Stimulated activated CD4-positive, alpha-beta T cell treated with anti-CD3 and anti-CD28 coated beads, Interleukin-12 subunit alpha, Interleukin-12 subunit beta, amount 100 ng/mL, for 48 hours (primary cell): Measurements from ENCODE around the gene TCERG1L.

Experiments
- DNase-seq, 3 donors: peaks; one replicate each; pipeline ENCODE4 v3.0.0-alpha.2; 2020; ENCODE audit warnings: low read depth in 2 of 3, low spot score in 1 of 3

TCERG1L gene

DNA sequence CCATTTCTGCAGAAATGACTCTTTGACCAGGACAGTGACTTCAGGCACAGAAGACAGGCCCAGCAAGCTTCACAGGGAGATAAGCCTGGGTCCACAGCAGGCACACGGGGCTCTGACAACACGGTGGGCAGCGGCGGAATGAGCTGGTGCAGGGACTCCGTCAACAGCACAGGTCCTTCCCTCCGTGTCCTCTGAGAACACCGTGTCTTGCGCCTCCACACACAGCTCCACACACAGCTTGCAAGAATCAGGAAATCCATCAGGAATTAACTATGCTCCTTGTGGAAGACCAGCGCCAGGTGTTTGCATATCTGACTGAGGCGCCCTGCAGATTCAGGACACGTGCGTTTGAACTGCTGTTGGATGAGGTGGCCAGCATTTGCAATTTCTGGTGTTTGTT lies 39.6 kb downstream of the TCERG1L start:
- no peak for DNase-seq

DNA sequence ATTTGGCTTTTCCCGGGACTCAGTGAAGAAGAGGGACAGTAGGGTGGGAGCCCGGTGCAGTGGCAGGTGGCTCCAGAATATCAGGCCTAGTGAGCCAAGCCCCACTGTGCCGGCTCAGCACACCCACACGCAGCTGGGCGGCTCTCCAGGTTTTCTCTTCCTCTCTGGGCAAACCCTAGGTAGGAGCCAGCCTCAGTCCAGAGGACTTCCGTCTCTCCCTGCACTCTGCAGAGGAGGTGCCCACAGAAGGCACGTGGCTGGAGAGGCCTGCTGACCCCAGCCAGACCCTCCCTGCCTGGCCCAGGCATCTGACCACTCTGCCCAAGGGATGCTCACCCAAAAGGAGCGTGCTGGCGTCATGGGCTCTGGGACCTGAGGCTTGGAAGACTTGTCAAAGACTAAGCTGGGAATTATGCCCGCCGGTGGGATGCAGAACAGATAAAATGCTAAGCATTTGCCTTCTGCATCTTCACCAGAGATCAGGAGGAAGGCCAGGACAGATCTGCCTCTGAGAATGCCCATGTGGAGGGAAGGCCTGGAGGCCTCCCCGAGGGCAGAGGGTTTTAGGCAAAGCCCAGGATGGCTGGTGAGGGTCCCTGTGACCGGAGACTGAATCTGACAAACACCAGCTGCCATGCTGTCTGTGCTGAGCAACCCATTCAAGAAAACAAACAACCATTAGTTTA lies 40.2 kb downstream of the TCERG1L start:
- no peak for DNase-seq

DNA sequence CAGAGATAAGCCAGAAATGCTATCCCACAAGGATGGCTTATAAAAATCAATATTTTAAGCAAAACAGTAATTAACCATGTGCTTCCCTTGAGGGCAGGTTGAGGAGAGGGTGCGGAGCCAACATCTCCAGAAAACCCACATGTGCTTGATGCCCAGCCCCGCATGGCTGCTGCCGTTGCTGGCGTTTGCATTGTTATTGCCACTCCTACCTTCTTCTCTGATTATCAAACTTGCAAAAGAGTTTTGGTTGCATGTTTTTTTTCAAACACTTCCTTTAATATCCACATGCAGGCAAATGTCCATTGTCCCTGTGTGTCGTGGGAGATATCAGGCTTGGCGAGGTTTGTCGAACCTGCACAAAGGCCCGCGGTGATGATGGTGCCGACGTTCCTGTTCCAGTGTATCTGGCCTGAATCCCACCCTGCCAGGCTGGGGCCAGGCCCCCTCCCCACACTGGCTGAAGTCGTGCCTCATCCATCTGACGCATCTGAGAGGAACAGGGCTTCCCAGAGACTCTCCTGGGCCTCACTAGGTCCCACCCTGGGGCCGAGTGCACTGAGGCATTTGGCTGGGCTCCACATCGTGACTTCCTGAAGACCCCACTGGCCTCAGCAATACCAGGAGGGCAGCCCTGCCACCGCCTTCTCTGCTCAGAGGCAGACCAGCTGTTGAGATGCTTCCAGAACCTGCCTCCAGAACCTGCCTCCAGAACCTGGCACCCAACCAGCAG lies 40.9 kb downstream of the TCERG1L start:
- DNase-seq: no peak

DNA sequence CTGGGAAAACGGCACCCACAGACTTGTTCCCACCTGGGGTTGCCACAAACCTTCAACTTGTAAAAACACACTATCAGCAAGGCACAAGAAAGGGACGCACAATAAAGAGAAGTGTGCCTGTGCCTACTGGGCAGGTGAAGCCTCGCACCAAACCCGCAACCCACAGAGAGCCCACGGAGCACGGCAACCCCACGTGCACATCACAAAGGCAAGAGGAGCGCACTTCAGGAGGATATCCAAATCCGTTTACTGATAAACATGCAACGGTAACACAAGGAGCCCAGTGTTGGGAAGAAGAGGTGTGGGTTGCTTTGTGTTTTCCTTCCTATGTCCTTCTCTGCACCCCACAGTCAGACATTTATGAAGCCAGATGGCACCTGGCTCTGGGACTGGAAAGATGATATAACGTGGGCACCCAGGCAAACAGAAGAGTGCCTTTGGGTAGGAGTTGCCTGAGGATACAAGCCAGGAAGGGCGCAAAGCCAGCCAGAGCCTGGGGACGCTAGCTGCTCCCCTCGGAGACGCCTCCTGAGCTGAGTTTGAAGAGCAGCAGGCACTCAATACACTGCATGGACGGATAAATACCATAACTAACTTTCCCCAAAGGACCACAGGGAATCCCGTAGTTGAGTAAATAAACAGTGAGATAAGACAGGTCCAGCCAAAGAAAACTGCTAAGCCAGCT lies 41.6 kb downstream of the TCERG1L start:
- DNase-seq: no peak

DNA sequence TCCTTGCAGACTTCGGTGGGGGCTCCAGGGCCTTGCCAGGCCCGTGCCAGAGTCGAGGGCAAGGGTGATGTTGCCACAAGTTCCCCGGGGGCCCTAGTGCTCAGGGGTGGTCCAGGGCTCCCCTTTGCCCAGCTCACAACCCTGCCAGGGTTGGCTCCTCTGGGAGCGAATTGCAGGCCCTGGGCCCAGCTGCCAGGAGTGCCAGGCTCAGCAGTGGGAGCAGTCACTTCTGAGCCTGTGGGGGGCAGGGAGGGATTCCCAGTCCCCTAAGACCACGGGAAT lies 43.8 kb downstream of the TCERG1L start:
- DNase-seq: no peak

DNA sequence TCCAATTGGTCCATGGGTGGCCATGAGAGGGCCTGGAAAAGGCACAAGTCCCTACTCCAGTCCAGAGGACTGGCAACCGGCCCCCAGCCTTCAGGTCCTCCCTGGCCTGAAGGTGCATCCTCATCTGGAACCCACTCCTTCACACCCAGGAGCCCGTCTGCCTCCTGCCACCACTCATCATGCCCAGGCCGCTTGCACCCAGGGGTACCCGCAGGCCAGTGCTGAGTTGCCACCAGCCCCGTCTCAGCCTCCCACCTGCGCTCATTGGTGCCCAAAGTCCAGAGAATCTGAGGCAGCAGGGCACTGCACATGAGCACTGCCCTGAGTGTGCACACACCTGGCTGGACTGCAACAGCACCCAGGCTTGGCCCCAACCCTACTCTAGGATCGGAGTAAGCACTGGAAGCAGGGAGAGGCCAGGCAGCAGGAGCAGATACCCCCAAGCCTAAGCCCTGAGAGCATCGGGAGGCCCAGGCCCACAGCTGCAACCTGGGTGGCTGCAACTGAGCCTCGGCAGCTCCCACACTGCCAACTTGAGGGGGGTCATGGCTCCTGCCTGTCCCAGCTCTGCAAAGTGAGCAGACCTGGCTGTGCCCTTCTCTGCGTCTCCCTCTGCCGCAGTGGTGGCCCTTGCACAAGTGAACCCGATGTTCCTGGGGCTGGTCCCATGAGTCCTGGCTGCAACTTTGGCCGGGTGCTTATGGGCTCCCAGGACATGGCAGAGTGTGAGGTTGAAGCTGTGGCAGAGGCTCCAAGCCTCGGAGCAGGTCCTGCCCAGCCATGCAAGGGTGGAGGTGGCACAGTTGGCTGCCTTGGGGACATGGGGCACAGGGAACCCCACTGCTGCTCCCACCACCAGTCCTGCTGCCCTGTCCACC lies 44.3 kb downstream of the TCERG1L start:
- DNase-seq: no peak

DNA sequence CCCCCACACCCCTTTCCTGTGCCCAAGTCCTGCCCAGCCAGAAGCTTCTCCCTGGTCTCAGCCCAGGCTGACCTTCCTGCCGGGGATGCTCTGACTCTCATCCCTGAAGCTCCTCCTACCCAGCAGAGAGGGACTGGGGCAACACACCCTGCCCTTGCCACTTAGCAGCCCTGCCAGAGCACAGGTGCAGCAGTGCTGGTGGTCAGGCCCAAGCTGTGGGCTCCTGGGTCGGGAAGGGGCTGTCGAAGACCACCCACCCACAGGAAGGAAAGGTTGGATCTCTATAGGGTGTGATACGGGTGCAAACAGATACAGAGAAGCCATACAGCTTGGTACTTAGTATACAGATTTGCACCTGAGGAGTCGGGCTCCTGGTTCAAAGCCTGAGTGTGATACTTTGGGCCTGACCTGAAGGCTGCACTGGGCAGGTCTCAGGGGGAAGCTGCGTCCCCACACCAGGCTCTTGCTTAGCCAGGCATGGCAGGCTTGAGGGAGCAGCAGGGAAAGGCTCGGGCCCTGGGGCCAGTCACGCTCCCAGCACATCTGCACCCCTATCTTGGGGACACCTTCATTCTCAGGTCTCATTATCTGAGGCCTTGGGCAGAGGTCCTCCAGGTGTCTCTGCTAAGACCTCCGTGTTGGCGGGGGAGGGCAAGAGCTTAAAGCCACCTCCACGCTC lies 47.3 kb downstream of the TCERG1L start:
- DNase-seq: no peak

DNA sequence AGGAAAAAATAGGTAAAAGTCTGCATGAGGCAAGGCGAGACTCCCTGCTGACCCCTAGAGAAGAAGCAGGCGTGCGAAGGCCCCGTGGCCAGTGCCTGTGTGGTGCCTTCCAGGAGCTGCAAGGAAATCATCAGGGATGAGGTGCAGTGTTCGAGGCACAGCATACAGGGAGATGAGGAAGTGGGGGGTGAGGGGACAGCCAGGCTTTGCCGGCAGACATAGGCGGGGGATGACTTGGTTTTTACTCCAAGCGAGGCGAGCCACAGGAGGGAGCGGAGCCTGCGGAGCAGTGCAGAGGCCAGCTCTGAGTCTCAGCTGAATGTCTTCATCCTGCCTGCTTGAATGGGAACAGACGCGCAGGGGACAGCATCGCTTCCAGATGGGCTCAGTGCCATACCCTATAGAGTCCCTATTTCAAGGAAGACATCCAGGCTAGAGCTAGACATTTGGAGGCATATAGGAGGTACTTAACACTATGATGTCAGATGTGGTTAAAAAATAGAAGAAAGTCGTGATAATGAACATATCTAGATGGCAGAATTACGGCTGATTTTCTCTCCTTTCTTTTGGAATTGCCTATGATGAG lies 49.5 kb downstream of the TCERG1L start:
- DNase-seq: no peak

DNA sequence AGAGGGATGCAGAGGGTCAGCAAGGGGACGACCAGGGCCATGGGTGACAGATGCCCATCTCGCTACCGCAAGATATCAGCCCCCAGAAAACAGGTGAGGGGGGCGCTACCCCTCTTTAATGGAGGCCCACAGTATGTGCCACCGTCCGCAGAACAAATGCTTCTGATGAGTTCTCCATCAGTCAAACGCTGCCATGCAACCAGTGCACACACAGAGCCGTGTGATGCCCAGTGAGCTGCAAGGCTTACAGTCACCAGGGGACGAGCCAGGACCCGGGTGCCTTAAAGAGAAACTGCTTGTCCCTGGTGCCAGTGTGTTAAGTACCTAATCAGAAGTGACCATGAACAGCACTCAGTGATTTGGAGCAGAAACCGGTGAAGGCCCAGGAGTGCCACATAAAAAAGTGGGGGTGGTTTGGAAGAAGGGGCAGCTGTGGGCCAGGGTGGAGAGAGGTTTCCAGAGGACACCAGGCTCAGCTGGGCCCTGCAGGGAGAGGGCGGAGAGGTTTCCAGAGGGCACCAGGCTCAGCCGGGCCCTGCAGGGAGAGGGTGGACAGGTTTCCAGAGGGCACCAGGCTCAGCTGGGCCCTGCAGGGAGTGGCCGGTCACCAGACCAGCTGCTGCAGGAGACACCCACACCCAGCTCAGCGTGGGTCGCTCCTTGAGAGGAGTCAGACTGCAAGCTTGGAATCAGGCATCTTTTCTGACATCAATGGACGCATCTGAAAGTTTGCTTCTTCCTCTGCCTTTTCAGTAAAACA lies 50.9 kb downstream of the TCERG1L start:
- no peak for DNase-seq

DNA sequence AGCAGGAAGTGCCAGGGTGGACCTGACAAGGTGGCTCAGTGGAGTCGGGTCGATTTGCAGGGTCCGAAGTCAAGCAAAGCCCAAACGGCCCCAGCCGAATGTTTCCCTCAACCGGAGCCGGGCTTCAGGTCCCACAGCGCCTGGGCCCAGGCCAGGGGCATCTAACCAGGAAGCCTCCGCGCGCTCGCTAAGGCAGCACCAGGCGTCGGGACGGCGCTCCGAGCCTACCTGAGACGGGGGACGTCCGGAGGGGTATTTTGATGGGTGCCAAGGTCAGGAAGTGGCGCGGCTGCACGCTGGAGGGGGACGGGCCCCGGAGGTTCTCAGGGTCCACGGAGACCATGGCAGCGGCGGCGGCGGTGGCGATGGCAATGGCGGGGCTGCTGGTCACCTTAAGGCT lies 51.5 kb downstream of the TCERG1L start:
- DNase-seq: no peak

DNA sequence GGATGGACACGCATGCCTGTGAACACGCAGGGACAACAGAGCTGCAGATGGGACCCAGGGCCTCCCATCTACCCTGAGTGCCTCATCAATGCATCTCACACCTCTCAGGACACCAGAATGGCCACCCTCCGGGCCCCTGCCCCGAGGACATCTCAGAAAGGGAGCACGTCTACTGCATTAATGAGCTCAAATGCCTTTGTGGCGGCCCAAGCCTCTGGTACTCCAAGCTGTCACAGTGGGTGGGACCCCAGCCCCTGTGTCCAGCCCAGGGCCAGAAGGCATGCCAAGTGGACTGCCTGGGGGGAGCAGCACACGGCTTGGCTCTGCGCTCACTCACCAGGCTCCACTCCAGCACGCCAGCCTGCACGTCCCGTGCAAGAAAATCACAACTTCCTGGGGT lies 52.0 kb downstream of the TCERG1L start:
- DNase-seq: no peak

DNA sequence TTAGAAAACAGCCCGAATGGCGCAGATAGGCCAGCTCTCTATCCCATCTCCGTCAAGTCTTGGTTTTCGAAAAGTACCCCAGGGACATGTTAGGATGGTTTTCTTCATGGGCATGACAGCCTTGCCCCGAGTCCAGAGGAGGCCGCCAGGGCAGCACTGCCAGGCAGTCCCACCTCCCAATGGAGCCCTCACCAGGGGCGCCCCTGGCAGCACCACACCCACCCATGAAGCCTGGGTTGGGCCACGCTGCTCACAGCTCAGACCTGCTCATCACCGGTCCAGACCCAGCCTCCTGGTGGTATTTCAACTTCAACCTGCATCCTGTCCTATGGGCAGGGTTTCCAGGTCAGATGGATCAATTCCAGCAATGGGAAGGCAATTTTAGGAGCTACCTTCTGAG lies 53.3 kb downstream of the TCERG1L start:
- DNase-seq: no peak

DNA sequence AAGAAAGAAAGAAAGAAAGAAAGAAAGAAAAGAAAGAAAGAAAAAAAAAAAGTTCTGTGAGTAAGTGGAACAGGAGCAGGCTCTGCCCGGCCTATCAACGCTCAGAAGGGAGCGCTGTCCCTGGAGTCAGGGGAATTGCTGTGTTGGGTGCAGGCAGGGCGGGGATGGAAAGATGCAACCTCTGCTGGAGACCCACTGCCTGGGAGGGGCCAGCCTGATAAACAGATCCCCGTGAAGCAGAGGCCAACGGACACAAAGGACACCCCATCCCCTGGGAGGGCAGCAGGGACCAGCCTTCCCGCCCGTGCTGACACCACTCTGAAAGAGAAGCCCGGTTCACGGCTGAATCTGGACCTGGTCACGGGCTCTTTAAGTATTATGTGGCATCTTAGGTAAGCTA lies 54.5 kb downstream of the TCERG1L start:
- no peak for DNase-seq

DNA sequence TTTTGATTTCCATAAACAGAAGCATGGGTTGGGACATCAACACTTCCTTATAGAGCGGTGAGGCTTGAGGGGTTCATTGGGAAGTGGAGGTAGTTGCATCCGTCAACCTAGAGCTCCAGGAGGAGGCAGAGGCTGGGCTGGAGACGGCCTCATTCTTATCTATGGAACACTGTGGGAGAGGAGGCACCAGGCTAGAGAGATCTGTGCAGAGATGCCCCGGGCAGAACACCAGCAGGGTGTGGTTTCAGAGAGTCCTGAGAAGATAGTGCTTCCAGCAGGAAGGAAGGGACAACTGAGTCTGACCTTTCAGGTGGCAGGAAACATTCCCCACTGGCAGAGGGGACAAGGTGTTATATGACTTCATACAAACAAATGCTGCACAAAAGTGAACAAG lies 56.7 kb downstream of the TCERG1L start:
- no peak for DNase-seq

DNA sequence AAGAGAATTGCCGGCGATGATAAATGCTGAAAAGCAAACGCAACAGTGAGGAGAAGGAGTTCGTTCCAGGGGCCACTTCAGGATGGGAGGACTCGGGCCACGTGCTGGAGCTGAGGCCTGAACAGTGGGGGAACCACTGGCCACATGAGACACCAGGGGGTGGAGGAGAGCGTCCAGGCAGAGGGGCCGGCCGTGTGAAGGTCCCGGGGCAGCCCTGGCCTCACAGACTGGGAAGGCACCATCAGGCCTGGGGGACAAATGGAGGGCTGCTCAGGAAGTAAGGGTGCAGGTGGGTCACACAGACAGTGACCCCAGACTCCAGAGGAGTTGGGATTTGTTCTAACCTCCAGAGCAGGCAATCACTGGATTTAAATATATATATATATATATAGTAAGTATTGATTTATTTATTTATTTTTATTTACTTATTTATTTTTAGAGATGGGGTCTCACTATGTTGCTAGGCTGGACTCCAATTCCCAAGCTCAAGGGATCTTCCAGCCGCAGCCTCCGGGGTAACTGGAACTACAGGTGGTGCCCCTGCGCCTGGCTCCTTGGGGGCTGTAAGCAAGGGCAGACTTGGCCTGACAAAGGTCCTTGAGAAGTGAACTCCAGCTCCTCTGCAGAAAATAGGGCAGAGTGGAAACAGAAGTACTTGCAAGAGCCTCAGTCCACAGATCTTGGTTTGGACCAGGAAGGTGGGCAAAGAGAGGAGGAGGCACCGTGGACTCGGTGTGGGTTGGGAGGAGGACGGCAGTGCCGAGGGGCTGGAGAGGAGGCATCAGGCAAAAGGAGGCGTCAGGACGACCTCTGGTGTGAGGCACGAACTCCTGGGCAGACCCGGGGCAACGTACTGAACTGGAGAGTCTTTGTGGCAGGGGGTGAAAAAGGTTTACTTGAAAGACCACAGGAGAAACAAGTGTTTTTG lies 57.3 kb downstream of the TCERG1L start:
- no peak for DNase-seq

DNA sequence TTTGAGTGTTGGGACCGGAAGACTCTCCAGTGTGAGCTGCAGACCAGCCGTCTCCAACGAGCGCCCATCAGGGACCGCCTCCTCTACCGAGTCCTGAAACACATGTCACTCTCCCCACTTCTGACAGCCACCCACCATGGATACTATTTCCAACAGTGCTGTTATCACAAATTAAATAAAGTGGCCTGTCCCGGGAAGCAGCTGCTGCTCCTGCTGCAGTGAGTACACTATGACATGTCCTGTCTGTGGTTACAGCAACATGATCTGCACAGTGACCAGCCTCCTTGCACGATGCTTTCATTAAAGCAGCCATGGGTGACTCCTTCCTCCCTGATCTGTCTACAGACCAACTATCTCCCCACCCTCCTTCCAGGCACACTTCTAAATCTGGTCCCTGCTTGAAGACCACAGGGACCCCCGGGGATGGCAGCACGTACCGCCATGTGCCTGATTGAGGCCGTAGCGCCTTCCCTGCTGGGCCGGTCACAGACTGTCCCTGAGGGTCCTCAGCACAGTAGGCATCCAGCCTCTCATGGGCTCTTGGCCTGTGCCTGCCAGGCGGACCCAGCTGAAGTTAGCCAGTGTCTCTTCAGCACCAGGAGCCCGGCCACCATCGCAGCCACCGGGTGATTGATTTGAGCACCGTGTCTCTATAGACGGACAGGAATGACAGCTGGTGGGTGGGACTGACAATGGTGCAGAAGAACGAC lies 58.8 kb downstream of the TCERG1L start:
- DNase-seq: no peak

DNA sequence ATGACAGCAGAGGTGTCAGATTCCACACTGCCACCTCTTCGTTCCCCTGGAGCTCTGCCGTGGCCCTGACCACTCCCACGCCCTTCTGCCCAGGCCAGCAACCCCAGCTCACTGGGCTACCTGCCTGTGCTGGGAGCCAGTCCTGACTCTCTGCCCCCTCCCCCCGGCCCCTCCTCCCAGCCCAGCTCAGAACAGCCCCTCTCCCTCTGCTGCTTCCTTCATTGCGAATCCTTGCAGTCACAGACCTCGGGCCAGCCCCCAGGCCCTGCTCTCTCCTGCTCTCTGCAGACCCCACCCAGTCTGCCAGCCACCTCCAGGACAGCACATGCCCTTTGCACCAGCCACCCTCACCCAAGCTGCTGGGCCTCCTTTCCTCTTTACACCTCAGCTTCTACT lies 60.4 kb downstream of the TCERG1L start:
- DNase-seq: no peak

DNA sequence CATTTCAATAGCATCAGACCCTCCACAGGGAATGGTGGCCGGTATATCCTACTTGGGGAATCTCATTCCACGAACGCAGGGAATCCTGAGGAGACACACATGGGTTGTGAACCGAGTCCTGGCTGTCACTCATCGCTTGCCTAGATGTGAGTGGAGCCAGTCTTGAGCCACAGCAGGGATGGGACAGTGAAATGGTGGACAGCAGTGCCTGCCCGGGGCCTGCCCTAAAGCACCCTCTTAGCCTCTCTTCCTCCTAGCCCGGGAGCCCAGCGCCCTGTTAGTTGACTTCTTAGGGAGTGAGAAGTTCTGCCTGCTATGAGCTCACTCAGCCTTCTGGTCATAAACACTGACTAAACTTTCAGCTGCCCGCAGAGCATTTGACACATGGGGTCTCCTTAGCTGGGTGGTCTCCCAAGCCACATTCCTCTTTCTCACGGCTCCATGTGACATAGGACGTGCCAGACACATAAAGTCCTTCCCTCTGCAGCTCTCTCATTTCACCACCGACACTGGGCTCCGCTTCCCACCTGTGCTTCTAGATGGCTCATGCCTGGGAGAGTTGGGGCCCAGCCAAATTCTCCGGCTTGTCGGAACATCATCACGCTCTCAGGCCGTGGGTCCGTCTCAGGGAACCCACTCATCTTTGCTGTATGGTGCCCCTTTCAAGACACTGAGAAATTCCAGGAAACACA lies 60.9 kb downstream of the TCERG1L start:
- no peak for DNase-seq
